ENCODE measurements around the gene TMEM185B.

GRCh38 chr2:120226316-120226715 is 3.1 kb upstream of the TMEM185B start:
- no peak for TF ChIP-seq CTCF (IDR thresholded peaks at IDR 0.05; ENCODE audit: insufficient read depth, low read length)
- no peak for TF ChIP-seq GABPA (IDR thresholded peaks at IDR 0.05; ENCODE audit: low read depth)

Measured in HL-60 (cell line).